ENCODE measurements around the gene MMP28. TPM values are rescaled to one million over a fixed set of nuclear protein-coding genes. Genes with fewer than 3 reads are reported as not detected.
A peak's percentile ranks its signal among the peaks of the same experiment; 100 is the strongest.

The MMP28 gene
- total and polyA plus RNA-seq, 2 donors (not counting 1 experiment from before 2014, with no cell fraction given) = 1.1 to 4.6 TPM

- Histone ChIP-seq H3K27ac (ENCODE audit: insufficient read depth, low read length) (no peak overlapping the region), H3K36me3 (ENCODE audit: control insufficient read depth, insufficient read depth, low read length) (no peaks in the 10 kb centered on the region), H3K27me3 (ENCODE audit: control insufficient read depth, insufficient read depth, low read length) (peaks cover 15% of the 10 kb centered on the region), H3K4me2 (ENCODE audit: extremely low read depth, insufficient read depth, low read length) (no peak overlapping the region), H3K9me3 (ENCODE audit: control insufficient read depth, insufficient read depth, low read depth, low read length) (no peaks in the 10 kb centered on the region), H3K4me3 (replicated peaks in 1 of 4; ENCODE audit: control extremely low read depth in 1 of 4, insufficient read depth in 1 of 4, low read depth in 3 of 4, low read length in 4 of 4) (no peak overlapping the region), H4K20me1 (ENCODE audit: control insufficient read depth, extremely low read depth, insufficient read depth, low read length) (no peaks in the 10 kb centered on the region), H3K4me1 (ENCODE audit: control insufficient read depth, extremely low read depth, insufficient read depth, low read length) (peaks cover 7% of the 10 kb centered on the region), H3K9ac (ENCODE audit: insufficient read depth, low read length) (no peak overlapping the region), H2AFZ (ENCODE audit: low read length) (no peak overlapping the region), H3K79me2 (ENCODE audit: control insufficient read depth, insufficient read depth, low read length) (no peaks in the 10 kb centered on the region)
- TF ChIP-seq EZH2 (IDR thresholded peaks at IDR 0.05; ENCODE audit: low read length, missing control alignments) (no peak), CTCF (conservative IDR thresholded peaks at IDR 0.05 in 1 of 2, IDR thresholded peaks at IDR 0.05 in 1 of 2; ENCODE audit: low read depth in 1 of 2, low read length in 2 of 2) (peak; percentile 59 to 72)
- DNase-seq (ENCODE audit: low read depth in 2 of 2) = peak in 1 of 2 donors; percentile 67
Measured at GRCh38 chr17:35766903-35767510, 28.4 kb downstream of the MMP28 start.

GRCh38 chr17:35766489-35766877 is 29.0 kb downstream of the MMP28 start:
- TF ChIP-seq EZH2 (IDR thresholded peaks at IDR 0.05; ENCODE audit: low read length, missing control alignments) (no peak), CTCF (conservative IDR thresholded peaks at IDR 0.05 in 1 of 2, IDR thresholded peaks at IDR 0.05 in 1 of 2; ENCODE audit: low read depth in 1 of 2, low read length in 2 of 2) (no peak)

GRCh38 chr17:35765756-35766488 is 29.5 kb downstream of the MMP28 start:
- peaks cover 15% of the 10 kb centered on the region for H3K27me3 ChIP-seq (ENCODE audit: control insufficient read depth, insufficient read depth, low read length)
- H4K20me1 ChIP-seq (ENCODE audit: control insufficient read depth, extremely low read depth, insufficient read depth, low read length) = no peaks in the 10 kb centered on the region
- no peak for DNase-seq (ENCODE audit: low read depth in 2 of 2)
- H3K4me1 ChIP-seq (ENCODE audit: control insufficient read depth, extremely low read depth, insufficient read depth, low read length) = peaks cover 7% of the 10 kb centered on the region
- no peak overlapping the region for H3K4me3 ChIP-seq (replicated peaks in 1 of 4; ENCODE audit: control extremely low read depth in 1 of 4, insufficient read depth in 1 of 4, low read depth in 3 of 4, low read length in 4 of 4)
- H3K4me2 ChIP-seq (ENCODE audit: extremely low read depth, insufficient read depth, low read length) = no peak overlapping the region
- no peak for TF ChIP-seq EZH2 (IDR thresholded peaks at IDR 0.05; ENCODE audit: low read length, missing control alignments)
- TF ChIP-seq CTCF (conservative IDR thresholded peaks at IDR 0.05 in 1 of 2, IDR thresholded peaks at IDR 0.05 in 1 of 2; ENCODE audit: low read depth in 1 of 2, low read length in 2 of 2) = no peak
- no peaks in the 10 kb centered on the region for H3K79me2 ChIP-seq (ENCODE audit: control insufficient read depth, insufficient read depth, low read length)
- no peak overlapping the region for H3K27ac ChIP-seq (ENCODE audit: insufficient read depth, low read length)
- H3K9ac ChIP-seq (ENCODE audit: insufficient read depth, low read length) = no peak overlapping the region
- H3K36me3 ChIP-seq (ENCODE audit: control insufficient read depth, insufficient read depth, low read length) = no peaks in the 10 kb centered on the region
- H3K9me3 ChIP-seq (ENCODE audit: control insufficient read depth, insufficient read depth, low read depth, low read length) = no peaks in the 10 kb centered on the region
- H2AFZ ChIP-seq (ENCODE audit: low read length) = no peak overlapping the region

More at GRCh38 chr17:35766489-35766877, 29.0 kb downstream of the MMP28 start:
- peaks cover 7% of the 10 kb centered on the region for H3K4me1 ChIP-seq (ENCODE audit: control insufficient read depth, extremely low read depth, insufficient read depth, low read length)
- DNase-seq (ENCODE audit: low read depth in 2 of 2) = no peak
- no peaks in the 10 kb centered on the region for H3K79me2 ChIP-seq (ENCODE audit: control insufficient read depth, insufficient read depth, low read length)
- H3K36me3 ChIP-seq (ENCODE audit: control insufficient read depth, insufficient read depth, low read length) = no peaks in the 10 kb centered on the region
- no peak overlapping the region for H2AFZ ChIP-seq (ENCODE audit: low read length)
- H3K27ac ChIP-seq (ENCODE audit: insufficient read depth, low read length) = no peak overlapping the region
- H3K4me3 ChIP-seq (replicated peaks in 1 of 4; ENCODE audit: control extremely low read depth in 1 of 4, insufficient read depth in 1 of 4, low read depth in 3 of 4, low read length in 4 of 4) = no peak overlapping the region
- no peaks in the 10 kb centered on the region for H3K9me3 ChIP-seq (ENCODE audit: control insufficient read depth, insufficient read depth, low read depth, low read length)
- H3K9ac ChIP-seq (ENCODE audit: insufficient read depth, low read length) = no peak overlapping the region
- no peak overlapping the region for H3K4me2 ChIP-seq (ENCODE audit: extremely low read depth, insufficient read depth, low read length)
- H3K27me3 ChIP-seq (ENCODE audit: control insufficient read depth, insufficient read depth, low read length) = peaks cover 15% of the 10 kb centered on the region
- no peaks in the 10 kb centered on the region for H4K20me1 ChIP-seq (ENCODE audit: control insufficient read depth, extremely low read depth, insufficient read depth, low read length)
